Sigmoid colon (tissue), 4 donors: ENCODE data around the gene PRKD1.

Experiments
- EP300 ChIP-seq, 4 donors: sonication (generic); formaldehyde crosslinking; IDR thresholded peaks; one replicate each; pipeline ENCODE4 v1.6.1; 2017; ENCODE audit warnings: antibody characterized with exemption in 4 of 4
- TF ChIP-seq, protein P1 (sequence below), 4 experiments: fragments of 450-650 bp in 3 of 4; fragments of 200-600 bp in 1 of 4; IDR thresholded peaks; one replicate each; pipeline ENCODE4 v1.5.1; 2016 to 2019; ENCODE audit warnings: antibody characterized with exemption in 4 of 4, mild to moderate bottlenecking in 3 of 4, moderate library complexity in 2 of 4

- TF ChIP-seq, protein P1, sequence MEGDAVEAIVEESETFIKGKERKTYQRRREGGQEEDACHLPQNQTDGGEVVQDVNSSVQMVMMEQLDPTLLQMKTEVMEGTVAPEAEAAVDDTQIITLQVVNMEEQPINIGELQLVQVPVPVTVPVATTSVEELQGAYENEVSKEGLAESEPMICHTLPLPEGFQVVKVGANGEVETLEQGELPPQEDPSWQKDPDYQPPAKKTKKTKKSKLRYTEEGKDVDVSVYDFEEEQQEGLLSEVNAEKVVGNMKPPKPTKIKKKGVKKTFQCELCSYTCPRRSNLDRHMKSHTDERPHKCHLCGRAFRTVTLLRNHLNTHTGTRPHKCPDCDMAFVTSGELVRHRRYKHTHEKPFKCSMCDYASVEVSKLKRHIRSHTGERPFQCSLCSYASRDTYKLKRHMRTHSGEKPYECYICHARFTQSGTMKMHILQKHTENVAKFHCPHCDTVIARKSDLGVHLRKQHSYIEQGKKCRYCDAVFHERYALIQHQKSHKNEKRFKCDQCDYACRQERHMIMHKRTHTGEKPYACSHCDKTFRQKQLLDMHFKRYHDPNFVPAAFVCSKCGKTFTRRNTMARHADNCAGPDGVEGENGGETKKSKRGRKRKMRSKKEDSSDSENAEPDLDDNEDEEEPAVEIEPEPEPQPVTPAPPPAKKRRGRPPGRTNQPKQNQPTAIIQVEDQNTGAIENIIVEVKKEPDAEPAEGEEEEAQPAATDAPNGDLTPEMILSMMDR (IDR thresholded peaks at IDR 0.05), result no peak
- no peak for TF ChIP-seq EP300 (IDR thresholded peaks at IDR 0.05)
Observed at GRCh38 chr14:29569194-29569593, 358.5 kb downstream of the PRKD1 start.
